ENCODE measurements around the gene SPANXA1. TPM values are rescaled to one million over a fixed set of nuclear protein-coding genes. Genes with fewer than 3 reads are reported as not detected.
"Not testable (repeated sequence)": the region's sequence is repeated elsewhere in the genome, so short reads cannot be mapped to it uniquely, and the experiment has no call there.

Gene SPANXA1, protein sequence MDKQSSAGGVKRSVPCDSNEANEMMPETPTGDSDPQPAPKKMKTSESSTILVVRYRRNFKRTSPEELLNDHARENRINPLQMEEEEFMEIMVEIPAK
- not detected in 2 replicates for polyA plus RNA-seq (2013)

GRCh38 chrX:141584638-141585037 lies at the start of gene SPANXA1:
Gene SPANXA1 (minus strand): TSS chrX:141584738. CDS start chrX:141584678, 60 bp downstream.
- H3K36me3 ChIP-seq (ENCODE audit: control insufficient read depth in 1 of 2, insufficient read depth in 2 of 2, low read length in 2 of 2); H2AK5ac ChIP-seq (ENCODE audit: low read length); H3K79me2 ChIP-seq (ENCODE audit: control insufficient read depth, insufficient read depth, low read length, poor library complexity); DNase-seq; H2BK5ac ChIP-seq (ENCODE audit: low read depth, low read length, poor library complexity); H3K4me2 ChIP-seq (ENCODE audit: low read length); H3K4me1 ChIP-seq (ENCODE audit: control insufficient read depth in 1 of 2, insufficient read depth in 2 of 2, low read length in 2 of 2); H2BK12ac ChIP-seq (ENCODE audit: low read length); H3K14ac ChIP-seq (ENCODE audit: low read length); H4K12ac ChIP-seq (ENCODE audit: low read depth, low read length); H3K27me3 ChIP-seq (ENCODE audit: insufficient read depth, low read length); H3K9ac ChIP-seq (ENCODE audit: low read length); H2AFZ ChIP-seq (ENCODE audit: insufficient read depth, low read length, poor library complexity); H3K4ac ChIP-seq (ENCODE audit: low read depth, low read length); H4K91ac ChIP-seq (ENCODE audit: low read depth, low read length); H3K27ac ChIP-seq (ENCODE audit: low read depth, low read length); H3K4me3 ChIP-seq (ENCODE audit: low read depth, low read length); H2BK120ac ChIP-seq (ENCODE audit: insufficient read depth, low read length, poor library complexity); H3K23ac ChIP-seq (ENCODE audit: low read length); H3K9me3 ChIP-seq (ENCODE audit: insufficient read depth, low read depth, low read length); H3K79me1 ChIP-seq (ENCODE audit: low read length); H3K18ac ChIP-seq (ENCODE audit: low read length); H4K8ac ChIP-seq (ENCODE audit: low read depth, low read length): not testable (repeated sequence)
- WGBS (ENCODE audit: extremely low coverage, insufficient coverage, insufficient read length), result no CpG with 5 or more reads among the region's 10 CpGs

DNA sequence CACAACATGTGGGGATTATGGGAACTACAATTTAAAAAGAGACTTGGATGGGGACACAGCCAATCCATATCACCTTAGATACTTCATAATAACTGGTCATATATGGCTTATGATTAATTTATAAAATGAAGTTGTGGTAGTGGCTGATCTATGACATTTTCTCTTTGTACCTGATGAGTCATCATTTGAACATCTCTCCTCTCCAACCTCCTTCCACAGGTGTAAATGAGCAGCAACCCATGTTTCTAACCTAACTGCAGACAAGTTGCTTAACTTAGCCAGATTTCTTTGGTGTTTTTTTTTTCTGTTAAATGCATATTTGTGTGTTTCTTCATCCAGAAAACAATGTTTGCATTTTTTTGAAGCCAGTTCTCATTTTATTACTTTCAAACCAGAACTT lies 47.6 kb upstream of the SPANXA1 start:
- Histone ChIP-seq H3K9me3 (ENCODE audit: insufficient read depth, low read depth, low read length) (no peaks in the 10 kb centered on the region), H3K79me1 (ENCODE audit: low read length) (no peaks in the 10 kb centered on the region), H2BK5ac (ENCODE audit: low read depth, low read length, poor library complexity) (no peak overlapping the region), H3K23ac (ENCODE audit: low read length) (no peak overlapping the region), H3K18ac (ENCODE audit: low read length) (no peak overlapping the region), H3K79me2 (ENCODE audit: control insufficient read depth, insufficient read depth, low read length, poor library complexity) (no peaks in the 10 kb centered on the region), H3K4me3 (ENCODE audit: low read depth, low read length) (no peak overlapping the region), H4K8ac (ENCODE audit: low read depth, low read length) (no peak overlapping the region), H4K91ac (ENCODE audit: low read depth, low read length) (no peak overlapping the region), H2AK5ac (ENCODE audit: low read length) (no peak overlapping the region), H3K4me1 (ENCODE audit: control insufficient read depth in 1 of 2, insufficient read depth in 2 of 2, low read length in 2 of 2) (no peaks in the 10 kb centered on the region), H3K4ac (ENCODE audit: low read depth, low read length) (no peak overlapping the region), H3K27me3 (ENCODE audit: insufficient read depth, low read length) (no peaks in the 10 kb centered on the region), H4K12ac (ENCODE audit: low read depth, low read length) (no peak overlapping the region), H3K4me2 (ENCODE audit: low read length) (no peak overlapping the region), H3K27ac (ENCODE audit: low read depth, low read length) (no peak overlapping the region), H3K14ac (ENCODE audit: low read length) (no peak overlapping the region), H2AFZ (ENCODE audit: insufficient read depth, low read length, poor library complexity) (no peak overlapping the region), H2BK120ac (ENCODE audit: insufficient read depth, low read length, poor library complexity) (no peak overlapping the region), H3K9ac (ENCODE audit: low read length) (no peak overlapping the region), H3K36me3 (ENCODE audit: control insufficient read depth in 1 of 2, insufficient read depth in 2 of 2, low read length in 2 of 2) (no peaks in the 10 kb centered on the region), H2BK12ac (ENCODE audit: low read length) (no peak overlapping the region)
- DNase-seq, result no peak

- Histone ChIP-seq H2BK12ac (ENCODE audit: low read length) (no peak overlapping the region), H3K79me1 (ENCODE audit: low read length) (no peaks in the 10 kb centered on the region), H2BK5ac (ENCODE audit: low read depth, low read length, poor library complexity) (no peak overlapping the region), H2BK120ac (ENCODE audit: insufficient read depth, low read length, poor library complexity) (no peak overlapping the region), H3K27me3 (ENCODE audit: insufficient read depth, low read length) (no peaks in the 10 kb centered on the region), H3K36me3 (ENCODE audit: control insufficient read depth in 1 of 2, insufficient read depth in 2 of 2, low read length in 2 of 2) (no peaks in the 10 kb centered on the region), H3K14ac (ENCODE audit: low read length) (no peak overlapping the region), H3K23ac (ENCODE audit: low read length) (no peak overlapping the region), H3K4ac (ENCODE audit: low read depth, low read length) (no peak overlapping the region), H3K9ac (ENCODE audit: low read length) (no peak overlapping the region), H4K91ac (ENCODE audit: low read depth, low read length) (no peak overlapping the region), H3K4me3 (ENCODE audit: low read depth, low read length) (no peak overlapping the region), H3K4me2 (ENCODE audit: low read length) (no peak overlapping the region), H3K79me2 (ENCODE audit: control insufficient read depth, insufficient read depth, low read length, poor library complexity) (no peaks in the 10 kb centered on the region), H3K27ac (ENCODE audit: low read depth, low read length) (no peak overlapping the region), H4K8ac (ENCODE audit: low read depth, low read length) (no peak overlapping the region), H3K18ac (ENCODE audit: low read length) (no peak overlapping the region), H4K12ac (ENCODE audit: low read depth, low read length) (no peak overlapping the region), H3K4me1 (ENCODE audit: control insufficient read depth in 1 of 2, insufficient read depth in 2 of 2, low read length in 2 of 2) (no peaks in the 10 kb centered on the region), H2AFZ (ENCODE audit: insufficient read depth, low read length, poor library complexity) (no peak overlapping the region), H3K9me3 (ENCODE audit: insufficient read depth, low read depth, low read length) (no peaks in the 10 kb centered on the region), H2AK5ac (ENCODE audit: low read length) (no peak overlapping the region)
- no CpG with 5 or more reads among the region's 2 CpGs for WGBS (ENCODE audit: extremely low coverage, insufficient coverage, insufficient read length)
- DNase-seq, result no peak
These were observed 34.8 kb upstream of the SPANXA1 start for GRCh38 chrX:141619336-141619735.

DNA sequence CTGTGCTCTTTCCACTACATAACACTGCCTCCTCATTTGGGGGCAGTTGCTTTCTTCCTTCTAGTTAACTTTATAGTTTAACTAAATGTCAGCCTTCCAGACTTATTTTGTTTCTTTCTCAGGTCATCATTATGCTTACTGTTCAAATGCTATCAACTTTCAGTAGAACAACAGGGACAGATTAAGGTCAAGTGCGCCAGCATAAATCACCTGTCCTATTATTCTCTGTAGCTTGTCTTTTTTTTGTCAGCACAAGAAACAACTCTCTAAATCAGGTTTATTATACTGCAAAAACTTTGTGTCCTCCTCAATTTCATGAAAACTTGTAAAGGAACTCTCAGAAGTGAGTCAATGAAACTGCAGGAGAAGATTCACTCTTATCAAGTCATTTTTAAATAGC lies 24.6 kb upstream of the SPANXA1 start:
- H3K9ac ChIP-seq (ENCODE audit: low read length), result no peak overlapping the region
- DNase-seq, result no peak
- WGBS (ENCODE audit: extremely low coverage, insufficient coverage, insufficient read length), result no CpG with 5 or more reads among the region's 1 CpG
- no peak overlapping the region for H3K4me3 ChIP-seq (ENCODE audit: low read depth, low read length)
- no peak overlapping the region for H2AFZ ChIP-seq (ENCODE audit: insufficient read depth, low read length, poor library complexity)
- H4K12ac ChIP-seq (ENCODE audit: low read depth, low read length), result no peak overlapping the region
- H3K4ac ChIP-seq (ENCODE audit: low read depth, low read length), result no peak overlapping the region
- no peak overlapping the region for H3K18ac ChIP-seq (ENCODE audit: low read length)
- H3K79me2 ChIP-seq (ENCODE audit: control insufficient read depth, insufficient read depth, low read length, poor library complexity), result no peaks in the 10 kb centered on the region
- H3K79me1 ChIP-seq (ENCODE audit: low read length), result no peaks in the 10 kb centered on the region
- H3K4me2 ChIP-seq (ENCODE audit: low read length), result no peak overlapping the region
- H3K14ac ChIP-seq (ENCODE audit: low read length), result no peak overlapping the region
- no peak overlapping the region for H2BK12ac ChIP-seq (ENCODE audit: low read length)
- H3K4me1 ChIP-seq (ENCODE audit: control insufficient read depth in 1 of 2, insufficient read depth in 2 of 2, low read length in 2 of 2), result no peaks in the 10 kb centered on the region
- no peak overlapping the region for H3K27ac ChIP-seq (ENCODE audit: low read depth, low read length)
- no peaks in the 10 kb centered on the region for H3K27me3 ChIP-seq (ENCODE audit: insufficient read depth, low read length)
- no peak overlapping the region for H2BK120ac ChIP-seq (ENCODE audit: insufficient read depth, low read length, poor library complexity)
- H4K8ac ChIP-seq (ENCODE audit: low read depth, low read length), result no peak overlapping the region
- H2AK5ac ChIP-seq (ENCODE audit: low read length), result no peak overlapping the region
- H2BK5ac ChIP-seq (ENCODE audit: low read depth, low read length, poor library complexity), result no peak overlapping the region
- H4K91ac ChIP-seq (ENCODE audit: low read depth, low read length), result no peak overlapping the region
- no peaks in the 10 kb centered on the region for H3K36me3 ChIP-seq (ENCODE audit: control insufficient read depth in 1 of 2, insufficient read depth in 2 of 2, low read length in 2 of 2)
- H3K9me3 ChIP-seq (ENCODE audit: insufficient read depth, low read depth, low read length), result no peaks in the 10 kb centered on the region
- H3K23ac ChIP-seq (ENCODE audit: low read length), result no peak overlapping the region

Measured in trophoblast cell (in vitro differentiated cells and primary cell).